ENCODE results near the gene CLSTN2. TPM values are rescaled to one million over a fixed set of nuclear protein-coding genes. Genes with fewer than 3 reads are reported as not detected.

Gene CLSTN2
- polyA plus RNA-seq, 1 donor from 2014 or later, result not detected

GRCh38 chr3:139934613-139935015, 371 bp upstream of the CLSTN2 start:
- Mint-ChIP-seq H3K4me3 (peak overlapping the region in 3 of 4 donors; percentile 58 to 87 (median 77)), H3K9me3 (peaks cover 0 to 11% (median 0%) of the 10 kb centered on the region in 3 donors), H3K4me1 (peaks cover 6 to 15% (median 7%) of the 10 kb centered on the region in 3 donors), H3K27ac (no peak overlapping the region), H3K27me3 (peaks cover 43% of the 10 kb centered on the region), H3K36me3 (peaks cover 2% of the 10 kb centered on the region)

- H3K9me3 Mint-ChIP-seq, result peaks cover 0 to 11% (median 0%) of the 10 kb centered on the region in 3 donors
- peaks cover 43% of the 10 kb centered on the region for H3K27me3 Mint-ChIP-seq
- peak overlapping the region in 3 of 4 donors; percentile 21 to 65 (median 52) for H3K4me3 Mint-ChIP-seq
- peak overlapping the region in 1 of 3 donors; percentile 59 for H3K27ac Mint-ChIP-seq
- peaks cover 2% of the 10 kb centered on the region for H3K36me3 Mint-ChIP-seq
- peaks cover 6 to 15% (median 7%) of the 10 kb centered on the region in 3 donors for H3K4me1 Mint-ChIP-seq
These were observed 1.2 kb downstream of the CLSTN2 start for GRCh38 chr3:139935866-139936817.

- no peak overlapping the region for H3K27ac Mint-ChIP-seq
- H3K9me3 Mint-ChIP-seq, result peaks cover 0 to 4% (median 0%) of the 10 kb centered on the region in 3 donors
- no peak overlapping the region for H3K4me3 Mint-ChIP-seq
- H3K4me1 Mint-ChIP-seq, result peaks cover 6 to 15% (median 7%) of the 10 kb centered on the region in 3 donors
- H3K27me3 Mint-ChIP-seq, result peaks cover 41% of the 10 kb centered on the region
- H3K36me3 Mint-ChIP-seq, result peaks cover 2% of the 10 kb centered on the region
These were observed 2.8 kb downstream of the CLSTN2 start for GRCh38 chr3:139937674-139938279.

GRCh38 chr3:139939681-139940190, 4.8 kb downstream of the CLSTN2 start:
- Mint-ChIP-seq H3K4me1 (peaks cover 6 to 13% (median 7%) of the 10 kb centered on the region in 3 donors), H3K27me3 (peaks cover 34% of the 10 kb centered on the region), H3K9me3 (no peaks in the 10 kb centered on the region), H3K4me3 (no peak overlapping the region), H3K36me3 (peaks cover 2% of the 10 kb centered on the region), H3K27ac (no peak overlapping the region)

DNA sequence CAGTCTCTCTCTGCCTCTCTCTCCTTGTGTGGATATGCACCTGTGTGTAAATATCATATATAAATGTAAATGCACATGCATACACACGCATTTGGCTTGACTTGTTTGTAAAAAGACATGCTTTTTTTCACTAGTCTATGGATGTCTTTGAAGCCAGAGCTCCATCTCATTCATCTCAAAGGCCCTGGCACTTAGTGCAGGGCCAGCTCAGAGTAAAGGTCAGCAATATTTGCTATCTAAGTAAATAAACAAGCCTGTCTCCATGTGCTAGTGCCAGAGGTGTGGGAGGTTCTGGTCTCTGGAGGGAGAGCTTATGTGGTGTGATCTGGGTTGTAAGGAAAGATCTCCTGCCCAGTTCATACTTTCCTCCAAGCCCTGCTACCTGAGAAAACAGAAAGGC, 5.6 kb downstream of the CLSTN2 start:
- Mint-ChIP-seq H3K4me3 (no peak overlapping the region), H3K27me3 (peaks cover 31% of the 10 kb centered on the region), H3K27ac (no peak overlapping the region), H3K4me1 (peaks cover 6 to 11% (median 7%) of the 10 kb centered on the region in 3 donors), H3K36me3 (peaks cover 2% of the 10 kb centered on the region), H3K9me3 (no peaks in the 10 kb centered on the region)

- H3K4me3 Mint-ChIP-seq, result no peak overlapping the region
- H3K27me3 Mint-ChIP-seq, result peaks cover 21% of the 10 kb centered on the region
- H3K9me3 Mint-ChIP-seq, result no peaks in the 10 kb centered on the region
- peaks cover 2 to 4% (median 2%) of the 10 kb centered on the region in 3 donors for H3K4me1 Mint-ChIP-seq
- H3K36me3 Mint-ChIP-seq, result no peaks in the 10 kb centered on the region
- no peak overlapping the region for H3K27ac Mint-ChIP-seq
These were observed 6.6 kb downstream of the CLSTN2 start for GRCh38 chr3:139941580-139941979.

DNA sequence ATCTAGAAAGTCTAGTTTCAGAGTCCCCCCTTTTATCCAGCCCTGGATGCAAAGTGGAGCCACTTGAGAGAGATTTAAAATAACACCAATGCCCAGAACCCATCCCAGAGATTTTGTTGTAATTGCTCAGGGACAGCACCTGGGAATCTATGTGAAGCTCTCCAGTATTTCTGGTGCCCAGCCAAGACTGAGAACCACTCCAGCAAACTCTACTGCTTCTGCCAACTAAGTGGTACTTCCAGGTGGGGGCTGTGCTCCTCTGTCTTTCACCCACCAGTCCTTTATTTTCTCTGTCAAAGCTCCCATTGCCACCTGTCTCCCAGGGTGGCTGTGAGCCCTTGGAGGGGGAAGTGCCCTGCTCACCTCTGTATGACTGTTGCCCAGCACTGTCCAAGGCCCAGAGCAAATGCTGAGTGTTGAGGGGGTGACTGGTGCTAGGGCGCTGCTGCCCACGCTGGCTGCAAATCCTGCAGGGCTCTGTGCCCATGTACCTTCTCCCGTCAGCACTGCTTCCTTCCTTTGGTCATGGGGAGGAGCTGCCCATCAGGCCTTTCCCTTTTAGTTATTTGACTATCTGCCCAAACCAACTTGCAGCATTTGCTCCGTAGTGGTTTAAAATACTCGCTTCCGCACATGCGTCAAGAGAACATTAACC, 9.4 kb downstream of the CLSTN2 start:
- Mint-ChIP-seq H3K36me3 (no peaks in the 10 kb centered on the region), H3K4me1 (no peaks in the 10 kb centered on the region), H3K4me3 (no peak overlapping the region), H3K9me3 (peaks cover 0 to 3% (median 0%) of the 10 kb centered on the region in 3 donors), H3K27ac (no peak overlapping the region), H3K27me3 (peaks cover 7% of the 10 kb centered on the region)

DNA sequence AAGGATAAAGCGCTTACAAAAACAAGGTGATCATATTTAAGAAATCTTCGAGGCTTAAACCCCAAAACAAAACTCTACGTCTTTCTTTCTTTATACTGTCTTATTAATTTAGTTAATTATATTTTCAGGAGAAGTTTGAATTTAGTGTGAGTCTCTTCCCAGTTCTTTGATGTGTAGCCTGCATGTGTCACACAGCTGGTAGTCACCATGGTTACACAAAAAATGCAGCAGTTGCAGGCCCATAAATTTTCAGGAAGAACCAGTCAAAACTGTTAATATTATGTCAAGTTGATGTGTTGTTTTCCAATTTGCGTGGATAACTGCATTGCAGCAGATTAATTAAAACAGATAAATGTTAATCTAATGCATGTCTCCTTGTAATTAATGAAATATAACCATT, 10.4 kb downstream of the CLSTN2 start:
- H3K27me3 Mint-ChIP-seq, result peaks cover 7% of the 10 kb centered on the region

DNA sequence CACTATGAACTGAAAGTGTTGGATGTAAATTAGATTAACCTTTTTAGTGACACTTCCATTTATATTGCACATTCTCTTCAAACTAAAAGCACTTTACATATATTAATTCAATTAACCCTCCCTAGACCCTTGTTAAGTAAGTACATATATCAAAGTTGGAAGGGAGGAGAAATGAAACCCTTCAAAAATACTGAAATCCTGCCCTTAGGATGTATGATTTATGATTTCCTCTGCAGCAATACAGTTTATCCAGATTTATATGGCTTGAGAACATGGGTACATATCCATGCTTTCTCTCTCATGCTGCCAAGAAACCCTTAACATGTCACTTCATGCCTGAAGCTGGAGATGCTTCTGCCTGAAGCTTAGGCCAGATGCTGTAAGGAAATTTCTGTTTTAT, 11.0 kb downstream of the CLSTN2 start:
- Mint-ChIP-seq H3K9me3 (peaks cover 0 to 3% (median 2%) of the 10 kb centered on the region in 3 donors), H3K27ac (no peak overlapping the region), H3K4me1 (no peaks in the 10 kb centered on the region), H3K4me3 (no peak overlapping the region), H3K27me3 (peaks cover 7% of the 10 kb centered on the region), H3K36me3 (no peaks in the 10 kb centered on the region)

More for the DNA sequence above, 10.4 kb downstream of the CLSTN2 start:
- no peaks in the 10 kb centered on the region for H3K36me3 Mint-ChIP-seq
- H3K9me3 Mint-ChIP-seq, result peaks cover 0 to 3% (median 2%) of the 10 kb centered on the region in 3 donors
- no peak overlapping the region for H3K4me3 Mint-ChIP-seq
- H3K4me1 Mint-ChIP-seq, result no peaks in the 10 kb centered on the region
- H3K27ac Mint-ChIP-seq, result no peak overlapping the region

- no peaks in the 10 kb centered on the region for H3K4me1 Mint-ChIP-seq
- no peak overlapping the region for H3K27ac Mint-ChIP-seq
- no peaks in the 10 kb centered on the region for H3K36me3 Mint-ChIP-seq
- H3K9me3 Mint-ChIP-seq, result peaks cover 0 to 3% (median 2%) of the 10 kb centered on the region in 3 donors
- peaks cover 4% of the 10 kb centered on the region for H3K27me3 Mint-ChIP-seq
- H3K4me3 Mint-ChIP-seq, result no peak overlapping the region
These were observed 13.5 kb downstream of the CLSTN2 start for GRCh38 chr3:139948467-139948866.

DNA sequence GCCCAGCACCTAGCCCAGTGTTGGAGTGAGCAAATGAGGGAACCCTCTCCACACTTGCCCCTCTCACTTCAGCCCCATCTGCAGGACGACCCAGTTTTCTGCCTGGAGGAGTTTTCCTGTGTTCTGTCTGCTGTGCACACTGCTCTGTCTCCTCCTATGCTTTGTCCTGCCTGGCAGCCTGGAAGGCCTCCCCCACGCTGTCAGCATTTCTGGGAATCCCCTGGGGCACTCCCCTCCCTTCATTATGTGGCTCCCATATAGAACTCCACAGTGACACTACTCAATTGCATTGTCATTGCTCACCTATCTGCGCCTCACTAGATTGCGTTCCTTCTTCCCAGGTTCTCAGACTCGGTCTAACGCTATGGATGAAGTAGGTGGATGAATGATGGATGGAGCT, 13.9 kb downstream of the CLSTN2 start:
- no peaks in the 10 kb centered on the region for H3K36me3 Mint-ChIP-seq
- H3K4me1 Mint-ChIP-seq, result no peaks in the 10 kb centered on the region
- H3K27ac Mint-ChIP-seq, result no peak overlapping the region
- H3K27me3 Mint-ChIP-seq, result peaks cover 2% of the 10 kb centered on the region
- peaks cover 0 to 3% (median 2%) of the 10 kb centered on the region in 3 donors for H3K9me3 Mint-ChIP-seq
- H3K4me3 Mint-ChIP-seq, result no peak overlapping the region

- no peaks in the 10 kb centered on the region for H3K27me3 Mint-ChIP-seq
- no peak overlapping the region for H3K4me3 Mint-ChIP-seq
- no peaks in the 10 kb centered on the region for H3K4me1 Mint-ChIP-seq
- no peak overlapping the region for H3K27ac Mint-ChIP-seq
- no peaks in the 10 kb centered on the region for H3K36me3 Mint-ChIP-seq
- peaks cover 0 to 3% (median 2%) of the 10 kb centered on the region in 3 donors for H3K9me3 Mint-ChIP-seq
These were observed 18.3 kb downstream of the CLSTN2 start for GRCh38 chr3:139953131-139953910.

GRCh38 chr3:139954146-139954860, 19.3 kb downstream of the CLSTN2 start:
- Mint-ChIP-seq H3K4me1 (no peaks in the 10 kb centered on the region), H3K9me3 (peaks cover 0 to 2% (median 0%) of the 10 kb centered on the region in 3 donors), H3K4me3 (no peak overlapping the region), H3K36me3 (no peaks in the 10 kb centered on the region), H3K27ac (no peak overlapping the region), H3K27me3 (no peaks in the 10 kb centered on the region)

GRCh38 chr3:139957844-139958243, 22.9 kb downstream of the CLSTN2 start:
- no peak overlapping the region for H3K27ac Mint-ChIP-seq
- no peak overlapping the region for H3K4me3 Mint-ChIP-seq
- H3K9me3 Mint-ChIP-seq, result no peaks in the 10 kb centered on the region
- no peaks in the 10 kb centered on the region for H3K36me3 Mint-ChIP-seq
- no peaks in the 10 kb centered on the region for H3K4me1 Mint-ChIP-seq
- peaks cover 3% of the 10 kb centered on the region for H3K27me3 Mint-ChIP-seq
